IPS DF 19.7 (cell line): ENCODE measurements around the gene NLRP3.
"Not testable (repeated sequence)": the region's sequence is repeated elsewhere in the genome, so short reads cannot be mapped to it uniquely, and the experiment has no call there.

Source experiments
- DNase-seq: peaks from one replicate; pipeline ENCODE4 v3.0.0-alpha.2; 2013; ENCODE audit warnings: low read depth, low spot score

NLRP3 gene

GRCh38 chr1:247390996-247391395 is 25.0 kb upstream of the NLRP3 start:
- DNase-seq: no peak

- DNase-seq: no peak
Observed at GRCh38 chr1:247392088-247392487, 23.9 kb upstream of the NLRP3 start.

GRCh38 chr1:247395075-247395474 is 20.9 kb upstream of the NLRP3 start:
- DNase-seq: not testable (repeated sequence)

- no peak for DNase-seq
Observed at GRCh38 chr1:247400685-247401084, 15.3 kb upstream of the NLRP3 start.

- no peak for DNase-seq
Observed at GRCh38 chr1:247401310-247402119, 14.5 kb upstream of the NLRP3 start.

GRCh38 chr1:247402120-247402675 is 13.8 kb upstream of the NLRP3 start:
- no peak for DNase-seq

GRCh38 chr1:247406014-247406656 is 9.8 kb upstream of the NLRP3 start:
- DNase-seq: no peak

GRCh38 chr1:247407180-247407616 is 8.8 kb upstream of the NLRP3 start:
- DNase-seq: no peak

- no peak for DNase-seq
Observed at GRCh38 chr1:247408100-247408499, 7.9 kb upstream of the NLRP3 start.

- no peak for DNase-seq
Observed at GRCh38 chr1:247409869-247410544, 6.0 kb upstream of the NLRP3 start.

GRCh38 chr1:247411621-247412327 is 4.2 kb upstream of the NLRP3 start:
- DNase-seq: no peak

- no peak for DNase-seq
Observed at GRCh38 chr1:247417831-247418230, 1.9 kb downstream of the NLRP3 start.

- no peak for DNase-seq
Observed at GRCh38 chr1:247419336-247419735, 3.4 kb downstream of the NLRP3 start.

- DNase-seq: no peak
Observed at GRCh38 chr1:247421074-247421473, 5.1 kb downstream of the NLRP3 start.

GRCh38 chr1:247429496-247429895 is 13.5 kb downstream of the NLRP3 start:
- DNase-seq: no peak

GRCh38 chr1:247430434-247430833 is 14.5 kb downstream of the NLRP3 start:
- DNase-seq: no peak

- DNase-seq: no peak
Observed at GRCh38 chr1:247431643-247432042, 15.7 kb downstream of the NLRP3 start.

GRCh38 chr1:247434005-247434404 is 18.0 kb downstream of the NLRP3 start:
- DNase-seq: no peak

GRCh38 chr1:247435030-247435758 is 19.2 kb downstream of the NLRP3 start:
- no peak for DNase-seq

- DNase-seq: no peak
Observed at GRCh38 chr1:247435759-247436147, 19.8 kb downstream of the NLRP3 start.
